Inflammatory macrophage treated with lipopolysaccharide for 4 hours (primary cell): ENCODE measurements around the gene ZNF550.
A peak's percentile ranks its signal among the peaks of the same experiment; 100 is the strongest.
"Not testable (repeated sequence)": the region's sequence is repeated elsewhere in the genome, so short reads cannot be mapped to it uniquely, and the experiment has no call there.

Experiments
- DNase-seq: peaks from one replicate; pipeline ENCODE4 v3.0.0-alpha.2; 2020

Gene ZNF550

DNA sequence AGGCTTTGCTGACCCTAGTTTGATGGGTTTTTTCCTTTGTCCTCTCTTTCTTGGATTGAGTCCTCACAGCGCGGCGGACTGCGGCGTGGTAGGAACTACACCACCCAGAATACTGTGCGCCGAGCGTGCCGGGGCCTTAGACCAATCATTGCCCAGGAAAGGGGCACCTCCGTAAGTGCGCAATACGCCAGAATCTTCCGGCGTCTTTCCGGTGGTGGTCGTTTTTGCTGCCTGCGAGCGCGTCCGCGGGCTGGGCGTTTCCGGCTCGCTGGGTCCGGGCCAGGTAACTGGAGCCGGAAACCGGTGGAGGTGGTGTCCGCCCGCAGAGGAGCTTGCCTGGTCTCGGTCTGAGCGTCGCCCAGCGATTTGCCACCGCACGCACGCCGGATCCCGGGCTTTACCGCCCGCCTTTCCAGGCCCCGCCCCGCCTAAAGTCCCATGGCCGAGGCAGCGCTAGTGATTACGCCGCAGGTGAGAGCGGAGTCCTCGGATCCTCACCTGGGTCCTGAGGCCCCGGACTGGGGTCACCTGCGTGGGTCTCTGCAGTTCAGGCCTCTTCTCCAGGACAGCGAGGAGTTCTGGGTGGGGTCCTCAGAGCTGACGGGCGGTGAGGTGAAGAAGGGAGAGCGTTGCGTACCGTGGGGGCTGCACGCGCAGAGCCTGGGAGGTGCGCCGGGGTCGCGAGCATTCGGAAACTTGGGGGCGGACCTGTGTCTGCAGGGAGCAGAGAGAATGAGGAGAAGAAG lies 32.4 kb downstream of the ZNF550 start, which contains the start of gene ZNF549:
ZNF549 (plus strand) TSS at position 221 of the 746 bp plus-strand sequence; CDS start at position 439, 218 bp downstream.
- DNase-seq, result peak; percentile 83

DNA sequence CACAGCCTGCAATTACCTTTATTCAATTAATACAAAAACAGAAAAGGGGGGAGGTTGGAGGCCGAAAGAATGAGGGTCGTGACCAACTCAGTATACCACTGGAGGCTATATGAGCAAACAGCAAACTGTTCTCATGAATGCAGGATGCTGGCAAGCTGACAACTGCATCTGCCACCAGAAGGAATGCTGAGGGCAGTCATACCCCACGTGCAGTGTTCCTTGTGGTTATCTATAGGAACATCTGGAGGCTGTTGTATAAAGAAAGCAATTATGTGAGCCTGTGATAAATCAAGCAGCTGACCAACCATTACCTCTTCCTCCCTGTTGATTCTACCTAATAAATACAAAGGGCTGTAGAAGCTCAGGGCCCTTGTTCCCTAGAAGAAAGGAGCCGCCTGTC lies 41.6 kb downstream of the ZNF550 start:
- not testable (repeated sequence) for DNase-seq

DNA sequence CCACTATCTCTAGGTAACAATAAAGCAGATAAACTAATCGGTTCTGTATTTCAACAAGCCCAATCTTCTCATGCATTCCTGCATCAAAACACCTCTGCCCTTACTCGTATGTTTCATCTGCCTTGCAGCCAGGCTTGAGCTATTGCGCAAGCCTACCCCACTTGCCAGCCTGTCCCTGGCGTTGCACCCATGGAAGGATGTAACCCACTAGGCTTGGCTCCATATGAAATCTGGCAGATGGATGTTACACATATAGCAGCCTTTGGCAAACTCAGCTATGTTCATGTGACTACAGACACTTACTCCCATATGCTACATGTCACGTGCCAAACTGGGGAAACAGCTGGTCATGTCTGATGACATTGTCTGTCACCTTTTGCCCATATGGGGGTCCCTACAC lies 44.4 kb downstream of the ZNF550 start:
- DNase-seq, result no peak

DNA sequence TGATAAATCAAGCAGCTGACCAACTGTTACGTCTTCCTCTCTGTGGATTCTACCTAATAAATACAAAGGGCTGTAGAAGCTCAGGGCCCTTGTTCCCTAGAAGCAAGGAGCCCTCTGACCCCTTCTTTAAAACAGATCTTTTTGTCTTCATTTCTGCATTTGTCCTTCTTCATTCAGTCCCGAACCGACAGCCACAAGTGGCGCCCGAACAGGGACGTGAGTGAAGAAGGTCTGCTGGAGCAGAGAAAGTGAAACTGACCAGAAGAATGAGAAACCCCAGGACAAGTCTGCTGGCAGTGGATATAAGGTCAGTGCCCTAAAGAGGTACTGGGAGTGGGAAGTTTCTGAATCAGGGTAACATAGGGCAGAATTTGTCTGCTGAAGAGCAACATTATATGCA lies 46.8 kb downstream of the ZNF550 start:
- DNase-seq, result no peak

DNA sequence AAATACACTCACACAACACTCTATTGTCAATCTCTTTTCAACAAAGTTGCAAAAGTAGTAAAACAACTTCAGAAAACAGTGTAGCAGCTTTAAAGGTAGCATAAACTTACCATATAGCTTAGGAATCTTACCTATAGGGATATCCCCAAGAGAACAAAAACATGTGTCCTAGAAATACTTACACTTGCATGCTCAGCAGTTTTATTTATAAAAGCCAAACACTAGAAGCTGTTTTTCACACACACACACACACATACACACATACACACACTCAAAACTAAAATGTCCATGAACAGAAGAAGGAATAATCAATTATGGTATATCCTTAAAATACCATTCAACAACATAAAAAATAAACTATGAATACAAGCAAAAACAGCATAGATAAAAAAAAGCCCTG lies 48.2 kb downstream of the ZNF550 start:
- no peak for DNase-seq

DNA sequence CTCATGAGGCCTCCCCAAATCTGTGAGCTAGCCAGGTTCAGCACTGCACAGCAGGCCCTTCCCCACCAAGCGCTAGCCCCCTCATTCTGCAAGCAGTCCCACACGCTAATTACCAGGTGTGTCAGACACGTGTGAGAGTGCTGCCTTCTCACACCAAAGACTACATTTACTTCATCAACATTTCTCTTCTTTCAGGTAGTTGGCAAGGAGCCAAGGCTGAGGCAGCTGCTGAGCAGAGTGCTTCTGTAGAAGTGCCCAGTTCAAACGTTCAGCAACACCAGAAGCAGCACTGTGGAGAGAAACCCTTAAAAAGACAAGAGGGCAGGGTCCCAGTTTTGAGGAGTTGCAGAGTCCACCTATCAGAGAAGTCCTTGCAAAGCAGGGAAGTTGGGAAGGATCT lies 53.5 kb downstream of the ZNF550 start:
- no peak for DNase-seq

DNA sequence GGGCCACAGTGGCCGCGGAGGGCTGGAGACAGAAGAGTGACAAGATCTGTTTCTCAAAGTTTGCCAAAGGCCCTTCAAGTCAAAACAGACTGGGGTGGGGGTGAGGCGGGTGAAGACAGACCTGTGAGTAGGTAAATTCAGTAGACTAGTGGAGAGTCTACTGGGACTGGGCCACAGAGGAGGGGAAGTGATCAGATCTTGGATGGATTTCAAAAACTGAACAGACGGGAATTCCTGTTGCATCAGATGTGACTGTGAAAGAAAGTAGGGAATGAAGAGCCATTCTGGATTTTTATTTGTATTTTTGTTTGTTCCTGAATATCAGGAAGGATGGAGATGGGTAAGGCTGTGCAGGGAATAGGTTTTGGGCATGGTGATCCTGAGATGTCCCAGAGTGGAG lies 59.3 kb downstream of the ZNF550 start:
- DNase-seq, result not testable (repeated sequence)

DNA sequence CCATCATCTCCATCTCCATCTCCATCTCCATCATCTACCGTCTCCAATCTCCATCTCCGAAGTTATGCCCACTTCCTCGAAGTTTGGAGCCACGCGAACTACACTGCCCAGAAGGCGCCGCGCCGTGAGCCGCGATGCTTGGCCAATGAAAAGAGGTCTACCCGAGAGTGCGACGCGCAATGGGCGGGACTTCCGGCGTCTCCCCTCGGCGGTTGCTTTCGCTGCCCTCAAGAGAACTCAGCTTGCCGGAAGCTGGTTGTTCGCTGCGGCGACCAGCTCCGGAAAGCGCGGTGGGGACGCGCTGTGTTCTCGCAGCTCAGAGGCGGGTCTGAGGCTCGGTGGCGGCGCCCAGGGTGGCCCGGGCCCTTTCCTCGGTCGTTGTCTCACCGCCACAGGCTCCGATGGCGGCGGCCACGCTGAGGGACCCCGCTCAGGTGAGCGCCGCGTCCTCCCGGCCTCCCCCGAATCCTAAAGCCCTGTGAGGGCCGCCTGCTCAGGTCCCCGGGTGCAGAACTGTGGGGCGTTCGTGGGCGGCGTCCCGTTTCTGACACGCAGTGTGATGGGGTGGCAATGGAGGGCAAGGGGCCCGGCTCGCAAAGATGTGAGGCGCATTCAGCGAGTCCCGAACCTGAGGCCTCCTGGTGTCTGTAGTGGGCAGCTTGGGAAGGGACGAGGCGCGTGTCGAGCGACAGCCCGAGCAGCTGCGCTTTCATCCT lies 59.8 kb downstream of the ZNF550 start, which contains the start of gene ZNF773:
ZNF773 (plus strand) TSS at position 259 of the 716 bp plus-strand sequence; CDS start at position 402, 143 bp downstream.
- DNase-seq, result peak; percentile 97

DNA sequence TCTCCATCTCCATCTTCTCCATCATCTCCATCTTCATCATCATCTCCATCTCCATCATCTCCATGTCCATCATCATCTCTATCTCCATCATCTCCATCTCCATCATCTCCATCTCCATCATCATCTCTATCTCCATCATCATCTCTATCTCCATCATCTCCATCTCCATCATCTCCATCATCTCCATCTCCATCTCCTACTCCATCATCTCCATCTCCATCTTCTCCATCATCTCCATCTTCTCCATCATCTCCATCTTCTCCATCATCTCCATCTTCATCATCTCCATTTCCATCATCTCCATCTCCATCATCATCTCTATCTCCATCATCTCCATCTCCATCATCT lies 60.4 kb downstream of the ZNF550 start:
- not testable (repeated sequence) for DNase-seq

DNA sequence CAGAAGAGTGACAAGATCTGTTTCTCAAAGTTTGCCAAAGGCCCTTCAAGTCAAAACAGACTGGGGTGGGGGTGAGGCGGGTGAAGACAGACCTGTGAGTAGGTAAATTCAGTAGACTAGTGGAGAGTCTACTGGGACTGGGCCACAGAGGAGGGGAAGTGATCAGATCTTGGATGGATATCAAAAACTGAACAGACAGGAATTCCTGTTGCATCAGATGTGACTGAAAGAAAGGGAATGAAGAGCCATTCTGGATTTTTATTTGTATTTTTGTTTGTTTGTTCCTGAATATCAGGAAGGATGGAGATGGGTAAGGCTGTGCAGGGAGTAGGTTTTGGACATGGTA lies 71.4 kb downstream of the ZNF550 start:
- not testable (repeated sequence) for DNase-seq

DNA sequence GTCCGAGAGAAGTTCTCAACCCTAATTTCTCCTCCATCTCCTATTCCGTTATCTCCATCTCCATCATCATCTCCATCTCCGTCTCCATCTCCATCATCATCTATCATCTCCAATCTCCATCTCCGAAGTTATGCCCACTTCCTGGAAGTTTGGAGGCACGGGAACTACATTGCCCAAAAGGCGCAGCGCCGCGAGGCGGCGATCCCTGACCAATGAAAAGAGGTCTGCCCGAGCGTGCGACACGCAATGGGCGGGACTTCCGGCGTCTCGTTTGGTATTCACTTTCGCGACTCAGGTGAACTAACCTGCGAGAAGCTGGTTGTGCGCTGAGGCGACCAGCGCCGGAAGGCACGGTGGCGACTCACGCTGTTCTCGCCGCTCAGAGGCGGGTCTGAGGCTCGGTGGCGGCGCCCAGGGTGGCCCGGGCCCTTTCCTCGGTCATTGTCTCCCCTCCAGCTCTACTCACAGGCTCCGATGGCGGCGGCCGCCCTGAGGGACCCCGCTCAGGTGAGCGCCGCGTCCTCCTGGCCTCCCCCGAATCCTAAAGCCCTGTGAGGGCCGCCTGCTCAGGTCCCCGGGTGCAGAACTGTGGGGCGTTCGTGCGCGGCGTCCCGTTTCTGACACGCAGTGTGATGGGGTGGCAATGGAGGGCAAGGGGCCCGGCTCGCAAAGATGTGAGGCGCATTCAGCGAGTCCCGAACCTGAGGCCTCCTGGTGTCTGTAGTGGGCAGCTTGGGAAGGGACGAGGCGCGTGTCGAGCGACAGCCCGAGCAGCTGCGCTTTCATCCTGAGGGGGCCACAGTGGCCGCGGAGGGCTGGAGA lies 72.0 kb downstream of the ZNF550 start, which contains the start of gene ZNF419:
ZNF419 (plus strand) TSS at position 274 of the 822 bp plus-strand sequence; CDS start at position 475, 201 bp downstream.
- peak; percentile 87 for DNase-seq
